ENCODE results near the gene MYOD1.

DNA sequence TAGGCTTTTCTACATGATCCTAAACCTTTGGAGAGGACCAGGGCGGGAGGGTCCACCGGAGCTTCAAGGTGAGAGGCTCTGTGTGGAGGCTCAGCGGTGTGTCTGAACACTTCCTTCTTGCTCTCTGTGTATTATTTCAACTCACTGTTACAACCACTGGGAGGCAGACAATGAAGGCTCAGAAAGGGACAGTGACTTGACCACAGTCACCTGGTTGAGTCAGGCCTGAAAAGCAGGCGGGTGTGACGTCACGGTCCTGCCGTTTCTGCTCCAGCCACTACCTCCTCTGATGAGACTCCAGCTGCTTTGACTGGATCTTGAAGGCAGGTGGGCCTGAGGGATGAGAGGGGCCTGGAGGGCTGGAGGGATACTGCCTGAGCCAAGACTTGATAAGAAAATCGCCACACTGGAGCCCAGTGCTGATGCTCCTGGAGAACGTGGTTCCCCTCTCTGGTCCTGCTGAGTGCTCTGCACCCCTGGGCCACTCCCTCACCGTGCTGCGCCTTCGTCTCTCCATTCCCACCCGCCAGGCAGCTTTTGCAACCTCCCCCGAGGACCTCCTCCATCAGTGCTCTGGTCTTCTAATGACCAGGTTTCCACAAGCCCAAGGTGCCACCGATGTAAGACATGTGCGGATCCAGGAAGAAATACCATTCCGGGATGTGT is 43.1 kb downstream of the MYOD1 start:
- TF ChIP-seq EZH2 (IDR thresholded peaks at IDR 0.05; ENCODE audit: low read length, unreplicated experiment) (no peak), EZH2phosphoT487 (IDR thresholded peaks at IDR 0.05; ENCODE audit: borderline replicate concordance, low read length) (no peak)
- TF ChIP-seq, protein P1, sequence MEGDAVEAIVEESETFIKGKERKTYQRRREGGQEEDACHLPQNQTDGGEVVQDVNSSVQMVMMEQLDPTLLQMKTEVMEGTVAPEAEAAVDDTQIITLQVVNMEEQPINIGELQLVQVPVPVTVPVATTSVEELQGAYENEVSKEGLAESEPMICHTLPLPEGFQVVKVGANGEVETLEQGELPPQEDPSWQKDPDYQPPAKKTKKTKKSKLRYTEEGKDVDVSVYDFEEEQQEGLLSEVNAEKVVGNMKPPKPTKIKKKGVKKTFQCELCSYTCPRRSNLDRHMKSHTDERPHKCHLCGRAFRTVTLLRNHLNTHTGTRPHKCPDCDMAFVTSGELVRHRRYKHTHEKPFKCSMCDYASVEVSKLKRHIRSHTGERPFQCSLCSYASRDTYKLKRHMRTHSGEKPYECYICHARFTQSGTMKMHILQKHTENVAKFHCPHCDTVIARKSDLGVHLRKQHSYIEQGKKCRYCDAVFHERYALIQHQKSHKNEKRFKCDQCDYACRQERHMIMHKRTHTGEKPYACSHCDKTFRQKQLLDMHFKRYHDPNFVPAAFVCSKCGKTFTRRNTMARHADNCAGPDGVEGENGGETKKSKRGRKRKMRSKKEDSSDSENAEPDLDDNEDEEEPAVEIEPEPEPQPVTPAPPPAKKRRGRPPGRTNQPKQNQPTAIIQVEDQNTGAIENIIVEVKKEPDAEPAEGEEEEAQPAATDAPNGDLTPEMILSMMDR (conservative IDR thresholded peaks at IDR 0.05; ENCODE audit: low read depth, low read length) = no peak; the same call in 1 of the 2 replicates

All from PC-3 (cell line).